Liver (tissue), 9 donors: Measurements from ENCODE around the gene GTF3C6. TPM values are rescaled to one million over a fixed set of nuclear protein-coding genes. Genes with fewer than 3 reads are reported as not detected.

Source experiments
- DNase-seq: peaks from one replicate; pipeline ENCODE4 v3.0.0-alpha.2; 2017; ENCODE audit warnings: low spot score
- H3K27ac ChIP-seq, 2 donors: one replicate each; pipeline ENCODE4 v1.7.0; 2013; ENCODE audit warnings: inconsistent platforms in 2 of 2, low read length in 2 of 2, control low read depth in 1 of 2, low read depth in 1 of 2, mild to moderate bottlenecking in 1 of 2
- H3K27me3 ChIP-seq, 4 donors: one replicate each; pipeline versions ENCODE4 v1.6.1 to v1.7.0; 2013; ENCODE audit warnings: low read length in 3 of 4, inconsistent platforms in 1 of 4, mild to moderate bottlenecking in 1 of 4, moderate library complexity in 1 of 4; ENCODE audit not compliant: control insufficient read depth in 4 of 4, insufficient read depth in 4 of 4
- H3K36me3 ChIP-seq, 4 donors: one replicate each; pipeline versions ENCODE4 v1.6.1 to v1.7.0; 2013; ENCODE audit warnings: low read length in 3 of 4, mild to moderate bottlenecking in 3 of 4, low read depth in 1 of 4, moderate library complexity in 1 of 4; ENCODE audit not compliant: control insufficient read depth in 4 of 4, insufficient read depth in 3 of 4
- H3K4me1 ChIP-seq, 4 donors: one replicate each; pipeline versions ENCODE4 v1.6.1 to v1.7.0; 2013; ENCODE audit warnings: low read length in 3 of 4, mild to moderate bottlenecking in 3 of 4, moderate library complexity in 1 of 4; ENCODE audit not compliant: control insufficient read depth in 4 of 4, insufficient read depth in 4 of 4
- H3K4me3 ChIP-seq, 3 donors: one replicate each; pipeline versions ENCODE4 v1.6.1 to v1.7.0; 2013; ENCODE audit warnings: low read length in 3 of 3, control low read depth in 1 of 3, low read depth in 1 of 3, mild to moderate bottlenecking in 1 of 3
- H3K9ac ChIP-seq, 2 donors: one replicate each; pipeline ENCODE4 v1.7.0; 2013; ENCODE audit warnings: low read length in 2 of 2, mild to moderate bottlenecking in 2 of 2, moderate library complexity in 2 of 2, control low read depth in 1 of 2, low read depth in 1 of 2
- H3K9me3 ChIP-seq, 4 donors: one replicate each; pipeline versions ENCODE4 v1.6.1 to v1.7.0; 2013; ENCODE audit warnings: low read length in 3 of 4; ENCODE audit not compliant: control insufficient read depth in 4 of 4
- EGR1 ChIP-seq, 2 donors: IDR thresholded peaks; 2 replicates each; pipeline ENCODE4 v1.6.1; 2016 to 2018; ENCODE audit warnings: antibody characterized with exemption in 2 of 2, low read depth in 2 of 2
- FOXA1 ChIP-seq: IDR thresholded peaks from 2 replicates; pipeline ENCODE4 v1.6.1; 2016; ENCODE audit warnings: antibody characterized with exemption
- FOXA2 ChIP-seq: IDR thresholded peaks from 2 replicates; pipeline ENCODE4 v1.6.1; 2016; ENCODE audit warnings: antibody characterized with exemption
- JUND ChIP-seq, 2 donors: IDR thresholded peaks; 2 replicates each; pipeline ENCODE4 v1.6.1; 2016; ENCODE audit warnings: antibody characterized with exemption in 2 of 2
- SP1 ChIP-seq: IDR thresholded peaks from 2 replicates; pipeline ENCODE4 v1.6.1; 2018; ENCODE audit warnings: antibody characterized with exemption, mild to moderate bottlenecking
- TAF1 ChIP-seq: conservative IDR thresholded peaks from 2 replicates; pipeline ENCODE4 v1.6.1; 2016; ENCODE audit warnings: antibody characterized with exemption, mild to moderate bottlenecking
- YY1 ChIP-seq: IDR thresholded peaks from 2 replicates; pipeline ENCODE4 v1.6.1; 2016; ENCODE audit warnings: antibody characterized with exemption, mild to moderate bottlenecking
- ZBTB33 ChIP-seq: IDR thresholded peaks from 2 replicates; pipeline ENCODE4 v1.6.1; 2016; ENCODE audit warnings: antibody characterized with exemption
- WGBS: extraction: QIAGEN DNeasy Blood & Tissue Kit; methylation state at CpG from one replicate; pipeline ENCODE4 v1.1.7; 2013; 5-methylcytosine and 5-hydroxymethylcytosine counted together
- polyA plus RNA-seq, 2 donors: library from polyadenylated mRNA; stranded (reverse) in 1 of 2; unstranded in 1 of 2; fragments of 200-250 nt in 1 of 2; fragments of >200 nt in 1 of 2; fragmentation: Nextera tagmentation in 1 of 2; extraction: Ambion mirVana in 1 of 2; gene quantifications; one replicate each; pipeline versions ENCODE4 v1.2.1 to v1.2.3, GENCODE V29; 2013 to 2015
- total RNA-seq, 2 donors: library from RNA; depleted of rRNA; stranded (reverse); fragments of >200 nt; gene quantifications; one replicate each; pipeline ENCODE4 v1.2.3, GENCODE V29; 2014
- donor health status: healthy.
- donor health status: healthy.
- donor health status: healthy.
- donor health status: healthy.
- donor health status: healthy.

The GTF3C6 gene
- total and polyA plus RNA-seq, 4 donors: 16.3 to 53.3 (median 22.2) TPM

- TF ChIP-seq EGR1 (IDR thresholded peaks at IDR 0.05; ENCODE audit: low read depth in 2 of 2): no peak
- no peak for TF ChIP-seq SP1
- TF ChIP-seq TAF1: no peak
- TF ChIP-seq FOXA1: no peak
- Histone ChIP-seq H3K4me3 (peak overlapping the region; percentile 72 to 95 (median 75)), H3K9me3 (peaks cover 0 to 1% (median 0%) of the 10 kb centered on the region in 4 donors), H3K9ac (peak overlapping the region in 1 of 2 donors; percentile 90), H3K4me1 (peaks cover 7 to 14% (median 12%) of the 10 kb centered on the region in 4 donors), H3K36me3 (peaks cover 0 to 7% (median 2%) of the 10 kb centered on the region in 4 donors), H3K27me3 (no peaks in the 10 kb centered on the region), H3K27ac (peak overlapping the region; percentile 87 to 94)
- WGBS: 62% methylated on average over 9 of the region's 9 CpGs
- DNase-seq: no peak
Observed at GRCh38 chr6:110981202-110981600, 22.7 kb downstream of the GTF3C6 start.

GRCh38 chr6:110990840-110991576 is 32.5 kb downstream of the GTF3C6 start:
- no peak for TF ChIP-seq EGR1 (IDR thresholded peaks at IDR 0.05; ENCODE audit: low read depth in 2 of 2)
- TF ChIP-seq JUND (IDR thresholded peaks at IDR 0.05): no peak
- TF ChIP-seq FOXA2: no peak
- 88% methylated on average over 11 of the region's 11 CpGs for WGBS
- Histone ChIP-seq H3K9me3 (no peaks in the 10 kb centered on the region), H3K27me3 (no peaks in the 10 kb centered on the region), H3K9ac (no peak overlapping the region), H3K36me3 (peaks cover 9 to 37% (median 24%) of the 10 kb centered on the region in 4 donors), H3K4me1 (no peaks in the 10 kb centered on the region), H3K27ac (no peak overlapping the region), H3K4me3 (no peak overlapping the region)
- no peak for DNase-seq

GRCh38 chr6:110996691-110997090 is 38.2 kb downstream of the GTF3C6 start:
- Histone ChIP-seq H3K4me3 (no peak overlapping the region), H3K27me3 (no peaks in the 10 kb centered on the region)
- no peak for DNase-seq

More at GRCh38 chr6:110996691-110997090, 38.2 kb downstream of the GTF3C6 start:
- WGBS: 95% methylated on average over 9 of the region's 9 CpGs
- Histone ChIP-seq H3K9me3 (no peaks in the 10 kb centered on the region), H3K27ac (no peak overlapping the region), H3K9ac (no peak overlapping the region), H3K4me1 (no peaks in the 10 kb centered on the region), H3K36me3 (peaks cover 5 to 43% (median 36%) of the 10 kb centered on the region in 4 donors)
- TF ChIP-seq YY1 (no peak), ZBTB33 (no peak), TAF1 (no peak), FOXA2 (no peak), FOXA1 (no peak), JUND (IDR thresholded peaks at IDR 0.05) (no peak), SP1 (no peak)
